GM23338 (cell line): ENCODE results near the gene CUX1.

Source experiments
- CREB1 ChIP-seq: fragments of 250-450 bp; sonication (Bioruptor Pico); IDR thresholded peaks from 2 replicates; pipeline ENCODE4 v1.5.0; 2020; ENCODE audit warnings: low read depth, mild to moderate bottlenecking, moderate library complexity
- CTCF ChIP-seq, 2 experiments: fragments of 200-600 bp in 1 of 2; sonication (generic) in 1 of 2; conservative IDR thresholded peaks; 2 replicates each; pipeline versions ENCODE4 v1.5.1 to v1.6.1; 2016 to 2017; ENCODE audit warnings: antibody characterized with exemption in 2 of 2, low read depth in 2 of 2, mild to moderate bottlenecking in 2 of 2, moderate library complexity in 1 of 2
- EZH2 ChIP-seq: fragments of 200-600 bp; sonication (generic); IDR thresholded peaks from one replicate; pipeline ENCODE4 v1.8.0; 2017; ENCODE audit warnings: antibody characterized with exemption, mild to moderate bottlenecking, low read depth; ENCODE audit not compliant: unreplicated experiment
- EZH2phosphoT487 ChIP-seq: fragments of 200-600 bp; sonication (generic); IDR thresholded peaks from one replicate; pipeline ENCODE4 v1.8.1; 2018; ENCODE audit warnings: antibody characterized with exemption; ENCODE audit not compliant: unreplicated experiment
- JUNB ChIP-seq: IDR thresholded peaks from one replicate; pipeline ENCODE4 v1.6.1; 2016; ENCODE audit warnings: antibody characterized with exemption; ENCODE audit not compliant: unreplicated experiment
- NANOG ChIP-seq: IDR thresholded peaks from 2 replicates; pipeline ENCODE4 v1.6.1; 2016; ENCODE audit warnings: antibody characterized with exemption, borderline replicate concordance
- POLR2AphosphoS5 ChIP-seq: IDR thresholded peaks from 2 replicates; pipeline ENCODE4 v1.6.1; 2016; ENCODE audit warnings: antibody characterized with exemption, low read depth
- ZNF114 ChIP-seq: fragments of 250-450 bp; sonication (Bioruptor Pico); IDR thresholded peaks from 2 replicates; pipeline ENCODE4 v1.5.0; 2020; ENCODE audit warnings: mild to moderate bottlenecking, moderate library complexity
- ZNF331 ChIP-seq: fragments of 250-450 bp; sonication (Bioruptor Pico); IDR thresholded peaks from 2 replicates; pipeline ENCODE4 v1.5.0; 2020; ENCODE audit warnings: low read depth, mild to moderate bottlenecking, moderate library complexity
- TF ChIP-seq, protein P1 (sequence below): IDR thresholded peaks from 2 replicates; pipeline ENCODE4 v1.6.1; 2016; ENCODE audit warnings: antibody characterized with exemption
- TF ChIP-seq, protein P2 (sequence below): IDR thresholded peaks from one replicate; pipeline ENCODE4 v1.6.1; 2018; ENCODE audit warnings: antibody characterized with exemption; ENCODE audit not compliant: unreplicated experiment
- TF ChIP-seq, protein P3 (sequence below): fragments of 250-450 bp; sonication (Bioruptor Pico); IDR thresholded peaks from 2 replicates; pipeline ENCODE4 v1.5.0; 2020; ENCODE audit warnings: mild to moderate bottlenecking, moderate library complexity

- TF ChIP-seq CTCF (conservative IDR thresholded peaks at IDR 0.05; ENCODE audit: low read depth in 2 of 2) (no peak), POLR2AphosphoS5 (no peak), CREB1 (no peak), EZH2phosphoT487 (no peak), EZH2 (no peak), ZNF114 (CRISPR knock-in tag) (no peak), JUNB (no peak), ZNF331 (CRISPR knock-in tag) (no peak), NANOG (no peak)
- TF ChIP-seq, protein P1, sequence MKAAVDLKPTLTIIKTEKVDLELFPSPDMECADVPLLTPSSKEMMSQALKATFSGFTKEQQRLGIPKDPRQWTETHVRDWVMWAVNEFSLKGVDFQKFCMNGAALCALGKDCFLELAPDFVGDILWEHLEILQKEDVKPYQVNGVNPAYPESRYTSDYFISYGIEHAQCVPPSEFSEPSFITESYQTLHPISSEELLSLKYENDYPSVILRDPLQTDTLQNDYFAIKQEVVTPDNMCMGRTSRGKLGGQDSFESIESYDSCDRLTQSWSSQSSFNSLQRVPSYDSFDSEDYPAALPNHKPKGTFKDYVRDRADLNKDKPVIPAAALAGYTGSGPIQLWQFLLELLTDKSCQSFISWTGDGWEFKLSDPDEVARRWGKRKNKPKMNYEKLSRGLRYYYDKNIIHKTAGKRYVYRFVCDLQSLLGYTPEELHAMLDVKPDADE, result no peak
- TF ChIP-seq, protein P2, sequence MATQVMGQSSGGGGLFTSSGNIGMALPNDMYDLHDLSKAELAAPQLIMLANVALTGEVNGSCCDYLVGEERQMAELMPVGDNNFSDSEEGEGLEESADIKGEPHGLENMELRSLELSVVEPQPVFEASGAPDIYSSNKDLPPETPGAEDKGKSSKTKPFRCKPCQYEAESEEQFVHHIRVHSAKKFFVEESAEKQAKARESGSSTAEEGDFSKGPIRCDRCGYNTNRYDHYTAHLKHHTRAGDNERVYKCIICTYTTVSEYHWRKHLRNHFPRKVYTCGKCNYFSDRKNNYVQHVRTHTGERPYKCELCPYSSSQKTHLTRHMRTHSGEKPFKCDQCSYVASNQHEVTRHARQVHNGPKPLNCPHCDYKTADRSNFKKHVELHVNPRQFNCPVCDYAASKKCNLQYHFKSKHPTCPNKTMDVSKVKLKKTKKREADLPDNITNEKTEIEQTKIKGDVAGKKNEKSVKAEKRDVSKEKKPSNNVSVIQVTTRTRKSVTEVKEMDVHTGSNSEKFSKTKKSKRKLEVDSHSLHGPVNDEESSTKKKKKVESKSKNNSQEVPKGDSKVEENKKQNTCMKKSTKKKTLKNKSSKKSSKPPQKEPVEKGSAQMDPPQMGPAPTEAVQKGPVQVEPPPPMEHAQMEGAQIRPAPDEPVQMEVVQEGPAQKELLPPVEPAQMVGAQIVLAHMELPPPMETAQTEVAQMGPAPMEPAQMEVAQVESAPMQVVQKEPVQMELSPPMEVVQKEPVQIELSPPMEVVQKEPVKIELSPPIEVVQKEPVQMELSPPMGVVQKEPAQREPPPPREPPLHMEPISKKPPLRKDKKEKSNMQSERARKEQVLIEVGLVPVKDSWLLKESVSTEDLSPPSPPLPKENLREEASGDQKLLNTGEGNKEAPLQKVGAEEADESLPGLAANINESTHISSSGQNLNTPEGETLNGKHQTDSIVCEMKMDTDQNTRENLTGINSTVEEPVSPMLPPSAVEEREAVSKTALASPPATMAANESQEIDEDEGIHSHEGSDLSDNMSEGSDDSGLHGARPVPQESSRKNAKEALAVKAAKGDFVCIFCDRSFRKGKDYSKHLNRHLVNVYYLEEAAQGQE, result no peak
- TF ChIP-seq, protein P3, sequence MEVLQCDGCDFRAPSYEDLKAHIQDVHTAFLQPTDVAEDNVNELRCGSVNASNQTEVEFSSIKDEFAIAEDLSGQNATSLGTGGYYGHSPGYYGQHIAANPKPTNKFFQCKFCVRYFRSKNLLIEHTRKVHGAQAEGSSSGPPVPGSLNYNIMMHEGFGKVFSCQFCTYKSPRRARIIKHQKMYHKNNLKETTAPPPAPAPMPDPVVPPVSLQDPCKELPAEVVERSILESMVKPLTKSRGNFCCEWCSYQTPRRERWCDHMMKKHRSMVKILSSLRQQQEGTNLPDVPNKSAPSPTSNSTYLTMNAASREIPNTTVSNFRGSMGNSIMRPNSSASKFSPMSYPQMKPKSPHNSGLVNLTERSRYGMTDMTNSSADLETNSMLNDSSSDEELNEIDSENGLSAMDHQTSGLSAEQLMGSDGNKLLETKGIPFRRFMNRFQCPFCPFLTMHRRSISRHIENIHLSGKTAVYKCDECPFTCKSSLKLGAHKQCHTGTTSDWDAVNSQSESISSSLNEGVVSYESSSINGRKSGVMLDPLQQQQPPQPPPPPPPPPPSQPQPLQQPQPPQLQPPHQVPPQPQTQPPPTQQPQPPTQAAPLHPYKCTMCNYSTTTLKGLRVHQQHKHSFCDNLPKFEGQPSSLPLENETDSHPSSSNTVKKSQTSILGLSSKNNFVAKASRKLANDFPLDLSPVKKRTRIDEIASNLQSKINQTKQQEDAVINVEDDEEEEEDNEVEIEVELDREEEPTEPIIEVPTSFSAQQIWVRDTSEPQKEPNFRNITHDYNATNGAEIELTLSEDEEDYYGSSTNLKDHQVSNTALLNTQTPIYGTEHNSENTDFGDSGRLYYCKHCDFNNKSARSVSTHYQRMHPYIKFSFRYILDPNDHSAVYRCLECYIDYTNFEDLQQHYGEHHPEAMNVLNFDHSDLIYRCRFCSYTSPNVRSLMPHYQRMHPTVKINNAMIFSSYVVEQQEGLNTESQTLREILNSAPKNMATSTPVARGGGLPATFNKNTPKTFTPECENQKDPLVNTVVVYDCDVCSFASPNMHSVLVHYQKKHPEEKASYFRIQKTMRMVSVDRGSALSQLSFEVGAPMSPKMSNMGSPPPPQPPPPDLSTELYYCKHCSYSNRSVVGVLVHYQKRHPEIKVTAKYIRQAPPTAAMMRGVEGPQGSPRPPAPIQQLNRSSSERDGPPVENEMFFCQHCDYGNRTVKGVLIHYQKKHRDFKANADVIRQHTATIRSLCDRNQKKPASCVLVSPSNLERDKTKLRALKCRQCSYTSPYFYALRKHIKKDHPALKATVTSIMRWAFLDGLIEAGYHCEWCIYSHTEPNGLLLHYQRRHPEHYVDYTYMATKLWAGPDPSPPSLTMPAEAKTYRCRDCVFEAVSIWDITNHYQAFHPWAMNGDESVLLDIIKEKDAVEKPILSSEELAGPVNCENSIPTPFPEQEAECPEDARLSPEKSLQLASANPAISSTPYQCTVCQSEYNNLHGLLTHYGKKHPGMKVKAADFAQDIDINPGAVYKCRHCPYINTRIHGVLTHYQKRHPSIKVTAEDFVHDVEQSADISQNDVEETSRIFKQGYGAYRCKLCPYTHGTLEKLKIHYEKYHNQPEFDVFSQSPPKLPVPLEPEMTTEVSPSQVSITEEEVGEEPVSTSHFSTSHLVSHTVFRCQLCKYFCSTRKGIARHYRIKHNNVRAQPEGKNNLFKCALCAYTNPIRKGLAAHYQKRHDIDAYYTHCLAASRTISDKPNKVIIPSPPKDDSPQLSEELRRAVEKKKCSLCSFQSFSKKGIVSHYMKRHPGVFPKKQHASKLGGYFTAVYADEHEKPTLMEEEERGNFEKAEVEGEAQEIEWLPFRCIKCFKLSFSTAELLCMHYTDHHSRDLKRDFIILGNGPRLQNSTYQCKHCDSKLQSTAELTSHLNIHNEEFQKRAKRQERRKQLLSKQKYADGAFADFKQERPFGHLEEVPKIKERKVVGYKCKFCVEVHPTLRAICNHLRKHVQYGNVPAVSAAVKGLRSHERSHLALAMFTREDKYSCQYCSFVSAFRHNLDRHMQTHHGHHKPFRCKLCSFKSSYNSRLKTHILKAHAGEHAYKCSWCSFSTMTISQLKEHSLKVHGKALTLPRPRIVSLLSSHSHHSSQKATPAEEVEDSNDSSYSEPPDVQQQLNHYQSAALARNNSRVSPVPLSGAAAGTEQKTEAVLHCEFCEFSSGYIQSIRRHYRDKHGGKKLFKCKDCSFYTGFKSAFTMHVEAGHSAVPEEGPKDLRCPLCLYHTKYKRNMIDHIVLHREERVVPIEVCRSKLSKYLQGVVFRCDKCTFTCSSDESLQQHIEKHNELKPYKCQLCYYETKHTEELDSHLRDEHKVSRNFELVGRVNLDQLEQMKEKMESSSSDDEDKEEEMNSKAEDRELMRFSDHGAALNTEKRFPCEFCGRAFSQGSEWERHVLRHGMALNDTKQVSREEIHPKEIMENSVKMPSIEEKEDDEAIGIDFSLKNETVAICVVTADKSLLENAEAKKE (CRISPR knock-in tag), result no peak
Measured at GRCh38 chr7:102153599-102153946, 336.1 kb downstream of the CUX1 start.
